Measurements from ENCODE around the gene CPVL. TPM values are rescaled to one million over a fixed set of nuclear protein-coding genes. Genes with fewer than 3 reads are reported as not detected.
A peak's percentile ranks its signal among the peaks of the same experiment; 100 is the strongest.

CPVL gene
- polyA plus RNA-seq, 2 of the 4 experiments (the other 2 are of a cell fraction) = 0.05 TPM; not detected in 1

DNA sequence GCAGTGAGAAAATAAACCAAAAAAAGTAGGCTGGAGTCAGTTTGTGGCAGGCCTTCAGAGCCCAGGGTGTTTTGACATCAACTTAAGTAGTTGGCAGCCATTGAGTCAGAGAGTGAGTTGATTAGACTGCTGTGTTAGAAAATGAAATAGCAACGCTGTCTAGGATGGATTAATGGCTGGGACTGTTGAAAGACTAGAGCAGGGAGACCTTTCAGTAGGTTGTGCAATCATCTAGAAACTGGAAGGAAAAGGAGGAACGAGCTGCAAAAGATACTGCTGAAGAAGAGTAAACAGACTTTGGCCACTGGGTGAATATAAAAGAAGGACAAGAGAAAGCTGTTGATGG is 159.6 kb downstream of the CPVL start:
- 2% methylated on average over 2 of the region's 2 CpGs for whole genome bisulfite sequencing (ENCODE audit: missing lambda C conversion rate)
- DNase-seq (ENCODE audit: low read depth in 1 of 2, low spot score in 1 of 2) (no peak), ATAC-seq (no peak), FAIRE-seq (no peak)
- Histone ChIP-seq H3K4me1 (no peaks in the 10 kb centered on the region), H3K4me2 (no peak overlapping the region), H3K27ac (no peak overlapping the region), H3K9me3 (no peaks in the 10 kb centered on the region), H3K4me3 (no peak overlapping the region)
- no peak for TF ChIP-seq NPAS2 (CRISPR knock-in tag; IDR thresholded peaks at IDR 0.05; ENCODE audit: borderline replicate concordance)
- no peak for TF ChIP-seq JUNB (IDR thresholded peaks at IDR 0.05)
- TF ChIP-seq BHLHE40 (IDR thresholded peaks at IDR 0.05; ENCODE audit: low read depth, low read length) = no peak
- no peak for TF ChIP-seq KDM5A (IDR thresholded peaks at IDR 0.05)
- TF ChIP-seq HMGXB4 (CRISPR knock-in tag; IDR thresholded peaks at IDR 0.05; ENCODE audit: borderline replicate concordance) = no peak
- TF ChIP-seq SMC3 (IDR thresholded peaks at IDR 0.05) = no peak
- CTCF ChIA-PET = interaction anchor here (0.6 kb wide), 1 partner anchor 968 kb away, joined by 3 read pairs; no protein-coding TSS in a partner anchor
- POLR2A ChIA-PET = no interaction called here

- Histone ChIP-seq H3K27ac (no peak overlapping the region), H3K9me3 (no peaks in the 10 kb centered on the region), H3K4me1 (no peaks in the 10 kb centered on the region), H3K4me3 (no peak overlapping the region), H3K4me2 (no peak overlapping the region)
- 49% methylated on average over 10 of the region's 11 CpGs for whole genome bisulfite sequencing (ENCODE audit: missing lambda C conversion rate)
- DNase-seq (ENCODE audit: low read depth in 1 of 2, low spot score in 1 of 2) = no peak
- FAIRE-seq = no peak
- no peak for TF ChIP-seq RCOR1 (IDR thresholded peaks at IDR 0.05; ENCODE audit: low read depth, low read length)
- no peak for ATAC-seq
- ChIA-PET CTCF (interaction anchor here (0.6 to 1.3 kb wide), 2 partner anchors 64 to 969 kb away, joined by 3 read pairs; no protein-coding TSS in a partner anchor), POLR2A (no interaction called here)
Observed at GRCh38 chr7:28986028-28986764, 160.1 kb downstream of the CPVL start.

GRCh38 chr7:28984631-28985030 is 161.7 kb downstream of the CPVL start:
- CTCF ChIA-PET = no interaction called here
- 15% methylated on average over 4 of the region's 4 CpGs for WGBS (ENCODE audit: missing lambda C conversion rate)
- Histone ChIP-seq H3K27ac (peak overlapping the region in 1 of 2 experiments; percentile 79; a peak in 3 of 6 replicates), H3K4me2 (0 out of 3 replicates have a peak overlapping the region, but pooled peaks have one; percentile 24), H3K4me1 (no peaks in the 10 kb centered on the region), H3K9me3 (no peaks in the 10 kb centered on the region), H3K4me3 (no peak overlapping the region)
- ATAC-seq (no peak), DNase-seq (ENCODE audit: low read depth in 1 of 2, low spot score in 1 of 2) (peak in 1 of 2 experiments; percentile 8), FAIRE-seq (no peak)
- POLR2A ChIA-PET = no interaction called here
- peak; percentile 48 for TF ChIP-seq MAFK (IDR thresholded peaks at IDR 0.05; ENCODE audit: partially characterized antibody)
- TF ChIP-seq, protein P1, sequence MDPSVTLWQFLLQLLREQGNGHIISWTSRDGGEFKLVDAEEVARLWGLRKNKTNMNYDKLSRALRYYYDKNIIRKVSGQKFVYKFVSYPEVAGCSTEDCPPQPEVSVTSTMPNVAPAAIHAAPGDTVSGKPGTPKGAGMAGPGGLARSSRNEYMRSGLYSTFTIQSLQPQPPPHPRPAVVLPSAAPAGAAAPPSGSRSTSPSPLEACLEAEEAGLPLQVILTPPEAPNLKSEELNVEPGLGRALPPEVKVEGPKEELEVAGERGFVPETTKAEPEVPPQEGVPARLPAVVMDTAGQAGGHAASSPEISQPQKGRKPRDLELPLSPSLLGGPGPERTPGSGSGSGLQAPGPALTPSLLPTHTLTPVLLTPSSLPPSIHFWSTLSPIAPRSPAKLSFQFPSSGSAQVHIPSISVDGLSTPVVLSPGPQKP (IDR thresholded peaks at IDR 0.05; ENCODE audit: low read depth, low read length) = no peak
- TF ChIP-seq HMGXB4 (CRISPR knock-in tag; IDR thresholded peaks at IDR 0.05; ENCODE audit: borderline replicate concordance) = no peak

DNA sequence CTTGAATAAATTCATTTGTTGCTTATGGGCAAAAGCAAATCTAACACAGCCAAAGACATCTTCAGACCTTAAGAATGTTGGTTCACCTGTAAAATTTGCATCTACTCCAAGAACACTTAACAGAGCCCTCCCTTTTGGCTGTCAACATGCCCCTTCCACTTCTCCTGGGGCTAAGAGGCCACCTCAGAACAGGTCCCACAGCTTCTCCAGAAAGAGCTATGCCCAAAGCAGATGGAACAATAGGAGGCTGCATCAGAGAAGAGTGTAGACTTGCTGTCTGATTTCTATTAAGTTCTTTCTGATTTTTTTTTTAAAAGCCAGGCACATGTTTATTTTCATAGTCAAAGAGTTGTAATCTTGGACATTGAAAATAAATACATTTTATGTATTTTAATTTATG is 162.1 kb downstream of the CPVL start:
- Histone ChIP-seq H3K9me3 (no peaks in the 10 kb centered on the region), H3K27ac (peak overlapping the region in 1 of 2 experiments; percentile 55; a peak in 1 of 6 replicates), H3K4me3 (no peak overlapping the region), H3K4me1 (no peaks in the 10 kb centered on the region), H3K4me2 (no peak overlapping the region)
- FAIRE-seq = no peak
- ATAC-seq = no peak
- POLR2A ChIA-PET = no interaction called here
- TF ChIP-seq GATA3 (IDR thresholded peaks at IDR 0.05; ENCODE audit: borderline replicate concordance) (no peak), HOXB13 (CRISPR knock-in tag; IDR thresholded peaks at IDR 0.05; ENCODE audit: low read depth) (no peak), CHD2 (IDR thresholded peaks at IDR 0.05; ENCODE audit: low read length, partially characterized antibody) (no peak), E2F6 (IDR thresholded peaks at IDR 0.05; ENCODE audit: borderline replicate concordance, low read depth) (no peak), RFX5 (IDR thresholded peaks at IDR 0.05) (no peak), BHLHE40 (IDR thresholded peaks at IDR 0.05; ENCODE audit: low read depth, low read length) (no peak)
- TF ChIP-seq, protein P2, sequence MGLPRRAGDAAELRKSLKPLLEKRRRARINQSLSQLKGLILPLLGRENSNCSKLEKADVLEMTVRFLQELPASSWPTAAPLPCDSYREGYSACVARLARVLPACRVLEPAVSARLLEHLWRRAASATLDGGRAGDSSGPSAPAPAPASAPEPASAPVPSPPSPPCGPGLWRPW (IDR thresholded peaks at IDR 0.05) = no peak
- TF ChIP-seq, protein P3, sequence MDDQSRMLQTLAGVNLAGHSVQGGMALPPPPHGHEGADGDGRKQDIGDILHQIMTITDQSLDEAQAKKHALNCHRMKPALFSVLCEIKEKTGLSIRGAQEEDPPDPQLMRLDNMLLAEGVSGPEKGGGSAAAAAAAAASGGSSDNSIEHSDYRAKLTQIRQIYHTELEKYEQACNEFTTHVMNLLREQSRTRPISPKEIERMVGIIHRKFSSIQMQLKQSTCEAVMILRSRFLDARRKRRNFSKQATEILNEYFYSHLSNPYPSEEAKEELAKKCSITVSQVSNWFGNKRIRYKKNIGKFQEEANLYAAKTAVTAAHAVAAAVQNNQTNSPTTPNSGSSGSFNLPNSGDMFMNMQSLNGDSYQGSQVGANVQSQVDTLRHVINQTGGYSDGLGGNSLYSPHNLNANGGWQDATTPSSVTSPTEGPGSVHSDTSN (IDR thresholded peaks at IDR 0.05) = no peak
- TF ChIP-seq, protein P4, sequence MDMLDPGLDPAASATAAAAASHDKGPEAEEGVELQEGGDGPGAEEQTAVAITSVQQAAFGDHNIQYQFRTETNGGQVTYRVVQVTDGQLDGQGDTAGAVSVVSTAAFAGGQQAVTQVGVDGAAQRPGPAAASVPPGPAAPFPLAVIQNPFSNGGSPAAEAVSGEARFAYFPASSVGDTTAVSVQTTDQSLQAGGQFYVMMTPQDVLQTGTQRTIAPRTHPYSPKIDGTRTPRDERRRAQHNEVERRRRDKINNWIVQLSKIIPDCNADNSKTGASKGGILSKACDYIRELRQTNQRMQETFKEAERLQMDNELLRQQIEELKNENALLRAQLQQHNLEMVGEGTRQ (IDR thresholded peaks at IDR 0.05) = no peak
- TF ChIP-seq, protein P5, sequence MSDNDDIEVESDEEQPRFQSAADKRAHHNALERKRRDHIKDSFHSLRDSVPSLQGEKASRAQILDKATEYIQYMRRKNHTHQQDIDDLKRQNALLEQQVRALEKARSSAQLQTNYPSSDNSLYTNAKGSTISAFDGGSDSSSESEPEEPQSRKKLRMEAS (IDR thresholded peaks at IDR 0.05) = no peak
- TF ChIP-seq, protein P1 (IDR thresholded peaks at IDR 0.05; ENCODE audit: low read depth, low read length) = no peak
- DNase-seq (ENCODE audit: low read depth in 1 of 2, low spot score in 1 of 2) = no peak
- CTCF ChIA-PET = interaction anchor here (0.6 kb wide), 1 partner anchor 980 kb away, joined by 3 read pairs; no protein-coding TSS in a partner anchor

Data from A549 (cell line).